Karpas-422 (cell line): ENCODE measurements around the gene DMD. TPM values are rescaled to one million over a fixed set of nuclear protein-coding genes. Genes with fewer than 3 reads are reported as not detected.

ENCODE experiments used
- DNase-seq: peaks from one replicate; pipeline ENCODE4 v3.0.0-alpha.2; 2015
- H2AFZ ChIP-seq: fragments of 200-600 bp; sonication (generic); 2 replicates; pipeline ENCODE4 v1.6.1; 2014; ENCODE audit warnings: antibody characterized with exemption, low read length, mixed read lengths
- H3K27ac ChIP-seq: fragments of 200-600 bp; sonication (generic); 2 replicates; pipeline ENCODE4 v1.5.1; 2014; ENCODE audit warnings: mild to moderate bottlenecking, low read length, moderate library complexity
- H3K27me3 ChIP-seq: fragments of 200-600 bp; sonication (generic); 2 replicates; pipeline ENCODE4 v1.6.1; 2014; ENCODE audit warnings: low read length, mixed read lengths
- H3K36me3 ChIP-seq: fragments of 200-600 bp; sonication (generic); 2 replicates; pipeline ENCODE4 v1.6.1; 2014; ENCODE audit warnings: low read length, mixed read lengths; ENCODE audit not compliant: insufficient read depth
- H3K4me1 ChIP-seq: fragments of 200-600 bp; sonication (generic); 2 replicates; pipeline ENCODE4 v1.6.1; 2014; ENCODE audit warnings: mild to moderate bottlenecking, low read length, mixed read lengths
- H3K4me2 ChIP-seq: fragments of 200-600 bp; sonication (generic); 2 replicates; pipeline ENCODE4 v1.6.1; 2014; ENCODE audit warnings: low read length, low read depth, mild to moderate bottlenecking; ENCODE audit not compliant: poor library complexity, severe bottlenecking
- H3K4me3 ChIP-seq: fragments of 200-600 bp; sonication (generic); 2 replicates; pipeline ENCODE4 v1.5.1; 2014; ENCODE audit warnings: mild to moderate bottlenecking, antibody characterized with exemption, low read length, mixed read lengths
- H3K79me2 ChIP-seq: fragments of 200-600 bp; sonication (generic); 2 replicates; pipeline ENCODE4 v1.6.1; 2014; ENCODE audit warnings: mild to moderate bottlenecking, low read length, mixed read lengths
- H3K9ac ChIP-seq: fragments of 200-600 bp; sonication (generic); 2 replicates; pipeline ENCODE4 v1.6.0; 2014; ENCODE audit warnings: low read length
- H3K9me2 ChIP-seq: fragments of 200-600 bp; sonication (generic), shearing (Covaris generic); replicated peaks from 2 replicates; pipeline ENCODE4 v1.6.0; 2014; ENCODE audit warnings: mild to moderate bottlenecking, low read length, moderate library complexity; ENCODE audit not compliant: insufficient read depth
- H3K9me3 ChIP-seq: fragments of 300-700, 200-600 bp; sonication (generic); 2 replicates; pipeline ENCODE4 v1.6.1; 2014; ENCODE audit warnings: low read length, mixed read lengths
- H4K20me1 ChIP-seq: fragments of 200-600 bp; sonication (generic); 2 replicates; pipeline ENCODE4 v1.6.1; 2014; ENCODE audit warnings: mild to moderate bottlenecking, antibody characterized with exemption, low read length, low read depth; ENCODE audit not compliant: insufficient read depth
- total RNA-seq: library from RNA; depleted of rRNA; stranded (reverse); fragments of >200 nt; shearing (Covaris generic); gene quantifications from 2 replicates; pipeline ENCODE4 v1.2.3, GENCODE V29; 2014; ENCODE audit warnings: low replicate concordance

Gene DMD
- total RNA-seq, 1 experiment from 2014 or later, result not detected

DNA sequence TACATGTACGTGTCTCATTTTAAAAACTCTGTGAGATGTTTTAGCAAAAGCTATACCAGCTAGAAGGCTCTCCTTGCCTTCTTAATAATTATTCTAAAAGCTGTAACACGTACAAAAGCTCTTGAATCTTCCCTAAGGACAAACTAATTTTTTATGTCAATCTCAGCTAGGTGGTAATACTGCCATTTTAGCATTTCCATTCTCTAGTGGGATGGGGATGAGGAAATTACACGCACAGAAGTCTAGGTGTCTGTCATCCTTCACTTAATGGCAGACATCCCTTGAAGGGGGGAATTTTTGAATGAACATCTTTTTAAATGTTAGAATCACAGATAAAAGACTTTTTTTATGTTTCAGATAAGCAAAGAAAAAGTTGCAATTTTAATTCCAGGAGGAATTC lies 569.1 kb downstream of the DMD start:
- no peaks in the 10 kb centered on the region for H4K20me1 ChIP-seq
- no peak overlapping the region for H2AFZ ChIP-seq
- no peak overlapping the region for H3K4me3 ChIP-seq
- H3K4me2 ChIP-seq, result no peak overlapping the region
- H3K9me2 ChIP-seq, result no peaks in the 10 kb centered on the region
- H3K36me3 ChIP-seq, result no peaks in the 10 kb centered on the region
- no peaks in the 10 kb centered on the region for H3K4me1 ChIP-seq
- no peaks in the 10 kb centered on the region for H3K27me3 ChIP-seq
- H3K79me2 ChIP-seq, result no peaks in the 10 kb centered on the region
- no peak for DNase-seq
- no peaks in the 10 kb centered on the region for H3K9me3 ChIP-seq
- no peak overlapping the region for H3K9ac ChIP-seq
- no peak overlapping the region for H3K27ac ChIP-seq

DNA sequence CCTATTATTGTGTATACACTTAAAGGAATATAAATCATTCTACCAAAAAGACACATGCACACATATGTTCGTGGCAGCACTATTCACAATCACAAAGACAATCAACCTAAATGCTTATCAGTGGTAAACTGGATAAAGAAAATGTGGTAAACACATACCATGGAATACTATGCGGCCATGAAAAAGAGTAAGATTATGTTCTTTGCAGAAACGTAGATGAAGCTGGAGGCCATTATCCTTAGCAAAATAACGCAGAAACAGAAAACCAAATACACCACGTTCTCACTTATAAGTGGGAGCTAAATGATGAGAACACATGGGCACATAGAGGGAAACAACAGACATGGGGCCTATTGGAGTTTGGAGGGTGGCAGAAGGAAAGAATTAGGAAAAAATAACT lies 593.2 kb downstream of the DMD start:
- H3K9me3 ChIP-seq, result peaks cover 5% of the 10 kb centered on the region
- no peaks in the 10 kb centered on the region for H3K79me2 ChIP-seq
- H3K9me2 ChIP-seq, result no peaks in the 10 kb centered on the region
- DNase-seq, result no peak
- H3K4me2 ChIP-seq, result no peak overlapping the region
- H3K4me1 ChIP-seq, result no peaks in the 10 kb centered on the region
- no peak overlapping the region for H3K9ac ChIP-seq
- no peak overlapping the region for H3K4me3 ChIP-seq
- no peaks in the 10 kb centered on the region for H3K27me3 ChIP-seq
- no peak overlapping the region for H2AFZ ChIP-seq
- H4K20me1 ChIP-seq, result no peaks in the 10 kb centered on the region
- no peaks in the 10 kb centered on the region for H3K36me3 ChIP-seq
- H3K27ac ChIP-seq, result no peak overlapping the region

DNA sequence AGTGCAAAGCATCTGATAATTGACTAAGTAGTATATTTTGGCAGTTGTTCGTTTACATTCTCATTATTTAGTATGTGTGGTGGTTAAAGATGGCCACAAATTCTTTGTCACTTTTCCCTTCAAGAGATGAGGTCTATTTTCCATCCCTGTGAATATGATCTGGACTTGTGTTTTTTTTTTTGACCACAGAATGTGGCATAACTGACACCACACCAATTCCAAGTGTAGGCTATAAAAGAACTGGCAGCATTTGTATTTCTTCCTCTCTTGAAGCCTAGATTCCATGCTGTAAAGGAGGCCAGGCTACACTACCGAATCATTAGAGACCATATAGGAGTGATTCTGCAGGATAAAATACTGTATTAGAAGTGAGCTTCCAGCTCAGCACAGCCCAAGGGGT lies 596.6 kb downstream of the DMD start:
- Histone ChIP-seq H3K36me3 (no peaks in the 10 kb centered on the region), H2AFZ (no peak overlapping the region), H3K27ac (no peak overlapping the region), H3K9me2 (no peaks in the 10 kb centered on the region), H3K4me1 (no peaks in the 10 kb centered on the region), H4K20me1 (no peaks in the 10 kb centered on the region), H3K27me3 (no peaks in the 10 kb centered on the region), H3K9ac (no peak overlapping the region), H3K9me3 (peaks cover 5% of the 10 kb centered on the region), H3K4me3 (no peak overlapping the region), H3K79me2 (no peaks in the 10 kb centered on the region), H3K4me2 (no peak overlapping the region)
- no peak for DNase-seq

DNA sequence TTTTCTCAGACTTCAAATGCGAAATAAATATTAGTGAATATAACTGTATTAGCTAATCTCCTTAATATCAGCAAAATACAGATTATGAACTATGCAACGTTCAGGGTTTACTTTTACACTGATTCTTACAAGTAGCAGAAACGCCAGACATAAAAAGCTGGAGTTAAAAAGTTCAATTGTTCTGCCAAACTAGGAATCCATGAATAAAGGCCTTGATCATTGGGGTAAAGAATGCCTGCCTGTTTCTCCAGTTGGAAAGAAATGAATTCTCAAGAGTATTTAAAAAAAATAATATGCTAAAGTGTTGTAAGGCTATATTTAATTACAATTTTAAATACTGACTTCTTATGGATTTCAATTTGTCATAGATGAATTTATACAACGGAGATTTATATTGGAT lies 612.2 kb downstream of the DMD start:
- no peak overlapping the region for H3K27ac ChIP-seq
- H3K36me3 ChIP-seq, result no peaks in the 10 kb centered on the region
- no peaks in the 10 kb centered on the region for H3K9me2 ChIP-seq
- no peak overlapping the region for H3K9ac ChIP-seq
- H3K9me3 ChIP-seq, result peaks cover 10% of the 10 kb centered on the region; the same call in 1 of the 2 replicates
- H4K20me1 ChIP-seq, result no peaks in the 10 kb centered on the region
- H3K4me3 ChIP-seq, result no peak overlapping the region
- H3K27me3 ChIP-seq, result no peaks in the 10 kb centered on the region
- H3K4me2 ChIP-seq, result no peak overlapping the region
- no peak overlapping the region for H2AFZ ChIP-seq
- H3K4me1 ChIP-seq, result no peaks in the 10 kb centered on the region
- no peaks in the 10 kb centered on the region for H3K79me2 ChIP-seq
- DNase-seq, result no peak

DNA sequence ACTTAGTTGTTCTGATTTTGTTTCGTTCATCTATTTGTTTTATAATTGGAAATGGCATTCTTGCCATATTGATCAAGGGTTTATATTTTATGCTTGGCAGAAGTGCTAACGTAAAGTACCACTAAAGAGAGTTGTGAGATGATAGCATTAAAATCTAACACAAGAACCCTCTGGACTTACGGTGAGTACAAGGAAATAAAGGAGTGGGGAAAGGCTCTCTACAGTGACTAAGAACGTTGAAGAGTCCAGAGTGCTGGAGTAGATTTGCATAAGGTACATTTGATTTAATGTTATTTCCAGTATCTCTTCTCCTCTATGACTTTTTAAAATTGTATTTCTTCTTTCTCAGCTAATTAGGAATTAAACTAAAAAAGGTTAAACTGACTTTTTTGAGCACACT lies 612.6 kb downstream of the DMD start:
- no peaks in the 10 kb centered on the region for H3K27me3 ChIP-seq
- H3K79me2 ChIP-seq, result no peaks in the 10 kb centered on the region
- H3K4me2 ChIP-seq, result no peak overlapping the region
- no peak overlapping the region for H3K4me3 ChIP-seq
- no peak for DNase-seq
- no peaks in the 10 kb centered on the region for H3K4me1 ChIP-seq
- H2AFZ ChIP-seq, result no peak overlapping the region
- H3K9me2 ChIP-seq, result no peaks in the 10 kb centered on the region
- H3K9me3 ChIP-seq, result peaks cover 10% of the 10 kb centered on the region; the same call in 1 of the 2 replicates
- no peaks in the 10 kb centered on the region for H3K36me3 ChIP-seq
- H3K9ac ChIP-seq, result no peak overlapping the region
- no peak overlapping the region for H3K27ac ChIP-seq
- no peaks in the 10 kb centered on the region for H4K20me1 ChIP-seq

DNA sequence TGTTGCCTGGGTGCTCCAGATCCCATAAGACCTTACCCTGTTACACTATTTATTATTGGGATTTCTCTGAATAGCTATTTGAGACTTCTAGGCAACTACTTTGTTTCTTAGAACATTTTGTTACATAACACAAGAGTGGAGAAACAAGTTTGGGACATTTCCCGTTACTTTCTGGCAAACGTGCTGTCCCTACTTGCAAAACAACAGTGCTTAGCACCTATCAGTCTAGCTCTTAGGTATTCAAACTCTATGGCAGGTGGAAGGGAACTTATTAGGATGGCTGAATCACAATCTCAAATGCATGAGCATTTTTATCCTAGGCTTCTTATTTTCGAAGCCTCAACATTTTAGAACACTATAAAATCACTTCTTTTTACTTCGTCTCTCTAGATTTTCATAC lies 613.6 kb downstream of the DMD start:
- Histone ChIP-seq H3K27me3 (no peaks in the 10 kb centered on the region), H3K79me2 (no peaks in the 10 kb centered on the region), H3K9me2 (no peaks in the 10 kb centered on the region)

DNA sequence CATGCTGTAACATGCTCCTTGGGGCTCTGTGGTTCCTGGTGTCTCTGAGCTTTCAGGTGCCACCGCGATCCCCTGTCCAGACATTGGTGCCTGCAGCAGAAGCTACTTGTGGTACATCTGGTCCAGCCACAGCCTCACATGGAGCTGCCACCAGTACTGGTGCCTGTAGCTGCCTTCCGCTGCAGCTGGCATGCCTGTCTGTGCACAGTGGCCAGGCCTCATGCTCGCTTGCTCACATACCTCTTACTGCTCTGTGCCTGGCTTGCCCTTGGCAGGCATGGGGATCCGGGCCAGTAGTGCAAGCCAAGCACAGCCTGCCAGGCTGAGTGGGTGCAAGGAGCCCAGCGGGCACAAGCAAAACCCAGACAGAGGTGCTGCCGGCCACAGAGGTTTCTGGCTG lies 618.6 kb downstream of the DMD start:
- no peaks in the 10 kb centered on the region for H3K27me3 ChIP-seq
- H3K79me2 ChIP-seq, result no peaks in the 10 kb centered on the region
- H3K4me2 ChIP-seq, result no peak overlapping the region
- no peak for DNase-seq
- H3K4me3 ChIP-seq, result no peak overlapping the region
- no peak overlapping the region for H3K27ac ChIP-seq
- H2AFZ ChIP-seq, result no peak overlapping the region
- no peaks in the 10 kb centered on the region for H3K9me3 ChIP-seq
- no peaks in the 10 kb centered on the region for H4K20me1 ChIP-seq
- no peaks in the 10 kb centered on the region for H3K4me1 ChIP-seq
- no peak overlapping the region for H3K9ac ChIP-seq
- no peaks in the 10 kb centered on the region for H3K36me3 ChIP-seq
- H3K9me2 ChIP-seq, result no peaks in the 10 kb centered on the region

More for the DNA sequence above, 613.6 kb downstream of the DMD start:
- no peak overlapping the region for H2AFZ ChIP-seq
- peaks cover 9% of the 10 kb centered on the region; the same call in 1 of the 2 replicates for H3K9me3 ChIP-seq
- no peak overlapping the region for H3K4me2 ChIP-seq
- no peaks in the 10 kb centered on the region for H4K20me1 ChIP-seq
- H3K27ac ChIP-seq, result no peak overlapping the region
- no peaks in the 10 kb centered on the region for H3K4me1 ChIP-seq
- H3K4me3 ChIP-seq, result no peak overlapping the region
- no peak overlapping the region for H3K9ac ChIP-seq
- no peaks in the 10 kb centered on the region for H3K36me3 ChIP-seq
- DNase-seq, result no peak

DNA sequence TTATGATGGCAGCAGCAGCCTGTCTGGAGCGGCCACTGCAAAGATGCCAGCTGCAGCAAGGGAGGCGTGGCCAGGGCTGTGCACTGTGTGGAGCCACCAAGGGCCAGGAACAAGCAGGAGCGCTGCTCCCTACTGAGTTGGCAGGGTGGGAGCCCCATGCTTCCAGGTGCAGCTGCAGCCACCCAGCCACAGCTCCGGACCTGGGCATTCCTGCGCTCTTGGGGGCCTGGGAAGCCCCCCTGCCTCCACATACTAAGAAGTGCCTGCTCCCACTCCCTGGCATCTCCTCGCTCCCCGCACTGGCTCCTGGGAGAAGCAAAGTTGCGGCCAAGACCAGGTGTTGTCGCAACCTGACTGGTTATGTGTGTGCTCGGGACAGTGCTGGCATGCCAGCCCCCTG lies 619.8 kb downstream of the DMD start:
- H3K9me2 ChIP-seq, result no peaks in the 10 kb centered on the region
- no peak for DNase-seq
- no peak overlapping the region for H3K9ac ChIP-seq
- H3K27ac ChIP-seq, result no peak overlapping the region
- H3K4me3 ChIP-seq, result no peak overlapping the region
- no peaks in the 10 kb centered on the region for H3K36me3 ChIP-seq
- H3K79me2 ChIP-seq, result no peaks in the 10 kb centered on the region
- no peak overlapping the region for H2AFZ ChIP-seq
- no peaks in the 10 kb centered on the region for H3K4me1 ChIP-seq
- no peaks in the 10 kb centered on the region for H3K9me3 ChIP-seq
- no peaks in the 10 kb centered on the region for H3K27me3 ChIP-seq
- H4K20me1 ChIP-seq, result no peaks in the 10 kb centered on the region
- no peak overlapping the region for H3K4me2 ChIP-seq

DNA sequence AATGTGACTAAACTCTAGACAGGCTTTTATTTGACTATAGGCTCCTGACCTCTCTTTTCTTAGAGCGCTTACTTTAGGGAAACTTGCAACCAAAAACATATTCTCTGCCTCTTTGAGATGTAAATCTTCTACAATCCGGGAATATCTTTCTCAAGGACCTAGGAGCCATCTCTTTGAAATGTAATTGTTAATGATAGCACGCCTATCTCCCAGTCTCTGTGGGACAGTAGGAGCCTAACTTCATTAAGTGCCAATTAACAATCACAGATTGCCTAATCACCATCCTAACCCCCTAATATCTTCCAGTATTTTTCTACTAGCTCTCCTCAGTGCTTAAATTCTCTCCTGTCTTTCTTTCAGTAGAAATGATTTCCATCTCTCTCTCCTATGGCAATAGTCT lies 628.6 kb downstream of the DMD start:
- Histone ChIP-seq H3K9me3 (peaks cover under 1% of the 10 kb centered on the region; the same call in 1 of the 2 replicates), H4K20me1 (no peaks in the 10 kb centered on the region), H2AFZ (no peak overlapping the region), H3K36me3 (no peaks in the 10 kb centered on the region), H3K27ac (no peak overlapping the region), H3K4me2 (no peak overlapping the region), H3K27me3 (no peaks in the 10 kb centered on the region), H3K4me1 (no peaks in the 10 kb centered on the region), H3K4me3 (no peak overlapping the region), H3K79me2 (no peaks in the 10 kb centered on the region), H3K9ac (no peak overlapping the region), H3K9me2 (no peaks in the 10 kb centered on the region)
- DNase-seq, result no peak
